Measurements from ENCODE around the gene VDR. TPM values are rescaled to one million over a fixed set of nuclear protein-coding genes. Genes with fewer than 3 reads are reported as not detected.

The VDR gene
- polyA plus RNA-seq, 1 donor (not counting 4 experiments of a cell fraction or from before 2014, with no cell fraction given) = 43.3 TPM

- Histone ChIP-seq H3K79me2 (ENCODE audit: control insufficient read depth, insufficient read depth, low read length) (peaks cover 99% of the 10 kb centered on the region), H4K20me1 (ENCODE audit: control insufficient read depth, extremely low read depth, insufficient read depth, low read length) (peaks cover 21% of the 10 kb centered on the region), H3K9me3 (ENCODE audit: control insufficient read depth, low read depth, low read length) (no peaks in the 10 kb centered on the region), H2AFZ (ENCODE audit: control insufficient read depth, low read length) (no peak overlapping the region), H3K4me3 (ENCODE audit: control insufficient read depth in 2 of 3, extremely low read depth in 1 of 3, insufficient read depth in 2 of 3, low read depth in 1 of 3, low read length in 3 of 3) (no peak overlapping the region), H3K4me2 (ENCODE audit: control insufficient read depth, extremely low read depth, insufficient read depth, low read depth, low read length) (no peak overlapping the region), H3K4me1 (ENCODE audit: control insufficient read depth, extremely low read depth, insufficient read depth, low read length) (peaks cover 40% of the 10 kb centered on the region), H3K27ac (ENCODE audit: control insufficient read depth, insufficient read depth, low read length) (no peak overlapping the region), H3K9ac (ENCODE audit: control insufficient read depth, extremely low read depth, insufficient read depth, low read length) (no peak overlapping the region), H3K27me3 (ENCODE audit: control insufficient read depth, extremely low read depth, insufficient read depth, low read length) (no peaks in the 10 kb centered on the region), H3K9me1 (ENCODE audit: control insufficient read depth, extremely low read depth, insufficient read depth, low read length) (peaks cover 11% of the 10 kb centered on the region), H3K36me3 (ENCODE audit: control insufficient read depth in 2 of 2, extremely low read depth in 1 of 2, insufficient read depth in 2 of 2, low read length in 2 of 2) (peaks cover 22 to 46% of the 10 kb centered on the region in 2 experiments)
- no peak for TF ChIP-seq CTCF (optimal IDR thresholded peaks at IDR 0.05 in 1 of 3, IDR thresholded peaks at IDR 0.05 in 1 of 3, conservative IDR thresholded peaks at IDR 0.05 in 1 of 3; ENCODE audit: extremely low read depth in 1 of 3, insufficient read depth in 2 of 3, low read length in 3 of 3)
- no peak for TF ChIP-seq EZH2 (IDR thresholded peaks at IDR 0.05; ENCODE audit: low read length)
- DNase-seq (ENCODE audit: low read depth, low spot score) (no peak), FAIRE-seq (no peak)
- dilution Hi-C loops (cut with MboI; ENCODE audit: extremely low pct_ligation_motif_present, low sequenced_read_pairs) = no loop called here
Observed at GRCh38 chr12:47807338-47807737, 97.5 kb downstream of the VDR start.

- H3K4me1 ChIP-seq (ENCODE audit: control insufficient read depth, extremely low read depth, insufficient read depth, low read length) = peaks cover 22% of the 10 kb centered on the region
- dilution Hi-C loops (cut with MboI; ENCODE audit: extremely low pct_ligation_motif_present, low sequenced_read_pairs) = no loop called here
Observed at GRCh38 chr12:47805417-47805816, 99.4 kb downstream of the VDR start.

More at GRCh38 chr12:47805417-47805816, 99.4 kb downstream of the VDR start:
- Histone ChIP-seq H3K4me2 (ENCODE audit: control insufficient read depth, extremely low read depth, insufficient read depth, low read depth, low read length) (no peak overlapping the region), H3K27ac (ENCODE audit: control insufficient read depth, insufficient read depth, low read length) (no peak overlapping the region), H3K36me3 (ENCODE audit: control insufficient read depth in 2 of 2, extremely low read depth in 1 of 2, insufficient read depth in 2 of 2, low read length in 2 of 2) (peaks cover 26 to 43% of the 10 kb centered on the region in 2 experiments), H3K4me3 (ENCODE audit: control insufficient read depth in 2 of 3, extremely low read depth in 1 of 3, insufficient read depth in 2 of 3, low read depth in 1 of 3, low read length in 3 of 3) (no peak overlapping the region), H2AFZ (ENCODE audit: control insufficient read depth, low read length) (no peak overlapping the region), H3K79me2 (ENCODE audit: control insufficient read depth, insufficient read depth, low read length) (peaks cover 98% of the 10 kb centered on the region), H3K9me3 (ENCODE audit: control insufficient read depth, low read depth, low read length) (no peaks in the 10 kb centered on the region), H3K9ac (ENCODE audit: control insufficient read depth, extremely low read depth, insufficient read depth, low read length) (no peak overlapping the region), H4K20me1 (ENCODE audit: control insufficient read depth, extremely low read depth, insufficient read depth, low read length) (peaks cover 32% of the 10 kb centered on the region), H3K27me3 (ENCODE audit: control insufficient read depth, extremely low read depth, insufficient read depth, low read length) (no peaks in the 10 kb centered on the region), H3K9me1 (ENCODE audit: control insufficient read depth, extremely low read depth, insufficient read depth, low read length) (peaks cover 8% of the 10 kb centered on the region)
- no peak for DNase-seq (ENCODE audit: low read depth, low spot score)
- TF ChIP-seq EZH2 (IDR thresholded peaks at IDR 0.05; ENCODE audit: low read length) (no peak), CTCF (optimal IDR thresholded peaks at IDR 0.05 in 1 of 3, IDR thresholded peaks at IDR 0.05 in 1 of 3, conservative IDR thresholded peaks at IDR 0.05 in 1 of 3; ENCODE audit: extremely low read depth in 1 of 3, insufficient read depth in 2 of 3, low read length in 3 of 3) (no peak)
- no peak for FAIRE-seq
